Measurements from ENCODE around the gene CD4. TPM values are rescaled to one million over a fixed set of nuclear protein-coding genes. Genes with fewer than 3 reads are reported as not detected.

The CD4 gene
- total RNA-seq, 4 donors from 2014 or later, result 6.6 to 16.2 (median 10.1) TPM

DNA sequence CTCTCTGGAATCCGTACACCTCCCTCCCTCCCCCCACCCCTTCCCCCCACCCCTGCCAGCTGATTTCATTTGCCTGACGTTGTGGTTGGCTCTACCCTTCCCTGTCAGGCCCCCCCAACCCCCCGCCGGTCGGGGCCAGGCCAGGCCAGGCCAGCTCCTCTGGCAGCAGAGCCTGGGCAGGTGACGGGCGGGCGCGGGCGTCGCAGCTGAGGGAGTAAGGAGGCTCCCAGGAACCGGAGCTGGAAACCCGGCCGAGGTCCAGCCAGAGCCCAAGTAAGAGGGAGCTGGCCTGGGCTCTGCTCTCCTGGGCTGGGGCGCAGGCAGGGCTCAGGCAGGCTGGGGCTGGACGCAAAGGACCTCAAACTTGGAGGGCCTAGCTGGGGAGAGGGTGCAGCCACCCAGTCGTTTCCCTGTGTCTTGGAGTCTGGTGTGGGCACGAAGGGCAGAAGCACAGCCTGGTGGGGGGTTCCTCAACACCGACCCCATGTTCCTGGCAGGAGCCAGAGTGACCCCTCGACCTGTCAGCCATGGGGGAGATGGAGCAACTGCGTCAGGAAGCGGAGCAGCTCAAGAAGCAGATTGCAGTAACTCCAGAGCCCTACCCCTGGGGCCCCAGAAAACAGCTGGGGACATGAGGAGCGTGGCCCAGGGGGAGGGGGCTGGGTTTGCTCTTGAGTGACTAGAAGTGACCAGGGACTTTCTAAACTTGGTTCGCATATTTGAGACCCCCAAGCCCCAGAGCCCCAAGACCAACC, 51.6 kb downstream of the CD4 start, which contains the start of gene GNB3:
Gene GNB3 (plus strand): TSS at position 165 of the 755 bp plus-strand sequence. CDS start 363 bp downstream, at position 528.
- Histone ChIP-seq H3K4me1 (no peaks in the 10 kb centered on the region), H3K27me3 (no peaks in the 10 kb centered on the region), H3K9me3 (no peaks in the 10 kb centered on the region), H3K27ac (replicated peaks in 1 of 4) (no peak within 1 kb of the TSS), H3K36me3 (peaks cover 12 to 83% (median 61%) of the 10 kb centered on the region in 4 donors), H3K4me3 (no peak within 1 kb of the TSS)
- TF ChIP-seq, protein P1, sequence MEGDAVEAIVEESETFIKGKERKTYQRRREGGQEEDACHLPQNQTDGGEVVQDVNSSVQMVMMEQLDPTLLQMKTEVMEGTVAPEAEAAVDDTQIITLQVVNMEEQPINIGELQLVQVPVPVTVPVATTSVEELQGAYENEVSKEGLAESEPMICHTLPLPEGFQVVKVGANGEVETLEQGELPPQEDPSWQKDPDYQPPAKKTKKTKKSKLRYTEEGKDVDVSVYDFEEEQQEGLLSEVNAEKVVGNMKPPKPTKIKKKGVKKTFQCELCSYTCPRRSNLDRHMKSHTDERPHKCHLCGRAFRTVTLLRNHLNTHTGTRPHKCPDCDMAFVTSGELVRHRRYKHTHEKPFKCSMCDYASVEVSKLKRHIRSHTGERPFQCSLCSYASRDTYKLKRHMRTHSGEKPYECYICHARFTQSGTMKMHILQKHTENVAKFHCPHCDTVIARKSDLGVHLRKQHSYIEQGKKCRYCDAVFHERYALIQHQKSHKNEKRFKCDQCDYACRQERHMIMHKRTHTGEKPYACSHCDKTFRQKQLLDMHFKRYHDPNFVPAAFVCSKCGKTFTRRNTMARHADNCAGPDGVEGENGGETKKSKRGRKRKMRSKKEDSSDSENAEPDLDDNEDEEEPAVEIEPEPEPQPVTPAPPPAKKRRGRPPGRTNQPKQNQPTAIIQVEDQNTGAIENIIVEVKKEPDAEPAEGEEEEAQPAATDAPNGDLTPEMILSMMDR (IDR thresholded peaks at IDR 0.05), result no peak
- TF ChIP-seq POLR2AphosphoS5 (IDR thresholded peaks at IDR 0.05) (no peak), POLR2A (IDR thresholded peaks at IDR 0.05; ENCODE audit: low read depth) (no peak), EP300 (IDR thresholded peaks at IDR 0.05) (no peak)
- 85% methylated on average over 8 of the region's 24 CpGs for WGBS
- intact Hi-C loops (cut with DNase I), result no loop called here
- DNase-seq (ENCODE audit: extremely low spot score), result no peak

GRCh38 chr12:6842075-6842474, 52.7 kb downstream of the CD4 start:
- Histone ChIP-seq H3K4me1 (no peaks in the 10 kb centered on the region), H3K27me3 (no peaks in the 10 kb centered on the region), H3K27ac (replicated peaks in 1 of 4) (no peak overlapping the region), H3K9me3 (no peaks in the 10 kb centered on the region), H3K36me3 (peaks cover 12 to 85% (median 66%) of the 10 kb centered on the region in 4 donors), H3K4me3 (no peak overlapping the region)
- TF ChIP-seq EP300 (IDR thresholded peaks at IDR 0.05), result no peak
- no peak for TF ChIP-seq POLR2A (IDR thresholded peaks at IDR 0.05; ENCODE audit: low read depth)
- TF ChIP-seq, protein P1 (IDR thresholded peaks at IDR 0.05), result no peak
- TF ChIP-seq POLR2AphosphoS5 (IDR thresholded peaks at IDR 0.05), result no peak
- DNase-seq (ENCODE audit: extremely low spot score), result no peak
- intact Hi-C loops (cut with DNase I), result no loop called here
- WGBS, result 96% methylated on average over 4 of the region's 4 CpGs

GRCh38 chr12:6843118-6843902, 54.0 kb downstream of the CD4 start:
- peaks cover 3 to 83% (median 59%) of the 10 kb centered on the region in 4 donors for H3K36me3 ChIP-seq

GRCh38 chr12:6845395-6845794, 56.1 kb downstream of the CD4 start:
- Histone ChIP-seq H3K27me3 (no peaks in the 10 kb centered on the region), H3K36me3 (peaks cover 0 to 77% (median 46%) of the 10 kb centered on the region in 4 donors), H3K4me1 (no peaks in the 10 kb centered on the region), H3K4me3 (no peak overlapping the region), H3K27ac (replicated peaks in 1 of 4) (no peak overlapping the region), H3K9me3 (no peaks in the 10 kb centered on the region)
- DNase-seq (ENCODE audit: extremely low spot score), result no peak
- 86% methylated on average over 10 of the region's 17 CpGs for WGBS
- intact Hi-C loops (cut with DNase I), result no loop called here
- TF ChIP-seq POLR2A (IDR thresholded peaks at IDR 0.05; ENCODE audit: low read depth) (no peak), EP300 (IDR thresholded peaks at IDR 0.05) (no peak), POLR2AphosphoS5 (IDR thresholded peaks at IDR 0.05) (no peak)
- TF ChIP-seq, protein P1 (IDR thresholded peaks at IDR 0.05), result no peak

More at GRCh38 chr12:6843118-6843902, 54.0 kb downstream of the CD4 start:
- 83% methylated on average over 12 of the region's 16 CpGs for WGBS
- H3K27me3 ChIP-seq, result no peaks in the 10 kb centered on the region
- H3K4me3 ChIP-seq, result no peak overlapping the region
- no peak for DNase-seq (ENCODE audit: extremely low spot score)
- intact Hi-C loops (cut with DNase I), result no loop called here
- H3K4me1 ChIP-seq, result no peaks in the 10 kb centered on the region
- H3K9me3 ChIP-seq, result no peaks in the 10 kb centered on the region
- no peak overlapping the region for H3K27ac ChIP-seq (replicated peaks in 1 of 4)
- TF ChIP-seq, protein P1 (IDR thresholded peaks at IDR 0.05), result no peak
- TF ChIP-seq POLR2AphosphoS5 (IDR thresholded peaks at IDR 0.05), result no peak
- no peak for TF ChIP-seq POLR2A (IDR thresholded peaks at IDR 0.05; ENCODE audit: low read depth)
- TF ChIP-seq EP300 (IDR thresholded peaks at IDR 0.05), result no peak

Data from esophagus muscularis mucosa (tissue), 4 donors.